H1 (cell line): ENCODE data around the gene LTC4S.

Source experiments
- POLR2A ChIP-seq, 2 experiments: IDR thresholded peaks; 1 replicate in 1 of 2; 2 replicates in 1 of 2; pipeline ENCODE4 v1.6.1; 2011; ENCODE audit warnings: low read depth in 2 of 2, low read length in 2 of 2, mild to moderate bottlenecking in 2 of 2; ENCODE audit errors: control extremely low read depth in 1 of 2
- RBBP5 ChIP-seq: IDR thresholded peaks from 2 replicates; pipeline ENCODE4 v1.7.1; 2012; ENCODE audit warnings: low read depth, mild to moderate bottlenecking, inconsistent platforms, low read length, moderate library complexity, borderline replicate concordance
- SP1 ChIP-seq: IDR thresholded peaks from 2 replicates; pipeline ENCODE4 v1.6.1; 2011; ENCODE audit warnings: low read depth, low read length
- TF ChIP-seq, protein P1 (sequence below): IDR thresholded peaks from 2 replicates; pipeline ENCODE4 v1.6.1; 2012; ENCODE audit warnings: inconsistent platforms
- TF ChIP-seq, protein P2 (sequence below): IDR thresholded peaks from 2 replicates; pipeline ENCODE4 v1.6.1; 2011; ENCODE audit warnings: low read length, improper control_type of control experiment
- TF ChIP-seq, protein P3 (sequence below), 3 experiments: IDR thresholded peaks; 1 replicate in 2 of 3; 2 replicates in 1 of 3; pipeline versions ENCODE4 v1.5.1 to v1.6.1; 2011; ENCODE audit warnings: low read length in 3 of 3, mild to moderate bottlenecking in 3 of 3, inconsistent platforms in 2 of 3, low read depth in 1 of 3, moderate library complexity in 1 of 3; ENCODE audit not compliant: insufficient read depth in 1 of 3; ENCODE audit errors: control extremely low read depth in 1 of 3
- TF ChIP-seq, protein P4 (sequence below): IDR thresholded peaks from 2 replicates; pipeline ENCODE4 v1.6.1; 2012; ENCODE audit warnings: low read length, inconsistent platforms

DNA sequence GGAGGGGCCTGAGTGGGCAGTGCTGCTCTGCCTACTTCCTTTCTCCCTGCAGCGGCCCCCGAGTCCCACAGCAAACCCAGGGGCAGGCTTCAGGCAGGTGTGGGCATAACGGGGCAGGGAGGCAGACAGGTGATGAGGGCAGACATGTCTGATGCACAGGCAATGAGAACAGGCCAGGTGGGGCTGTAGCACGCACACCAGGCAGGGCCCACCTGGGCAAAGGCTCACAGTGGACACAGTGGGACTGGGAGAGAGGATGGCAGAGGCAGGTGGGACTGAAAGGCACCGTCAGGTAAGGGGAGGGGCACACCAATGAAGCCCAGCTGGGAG lies 5.8 kb downstream of the LTC4S start:
- TF ChIP-seq, protein P1, sequence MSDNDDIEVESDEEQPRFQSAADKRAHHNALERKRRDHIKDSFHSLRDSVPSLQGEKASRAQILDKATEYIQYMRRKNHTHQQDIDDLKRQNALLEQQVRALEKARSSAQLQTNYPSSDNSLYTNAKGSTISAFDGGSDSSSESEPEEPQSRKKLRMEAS: no peak
- TF ChIP-seq, protein P2, sequence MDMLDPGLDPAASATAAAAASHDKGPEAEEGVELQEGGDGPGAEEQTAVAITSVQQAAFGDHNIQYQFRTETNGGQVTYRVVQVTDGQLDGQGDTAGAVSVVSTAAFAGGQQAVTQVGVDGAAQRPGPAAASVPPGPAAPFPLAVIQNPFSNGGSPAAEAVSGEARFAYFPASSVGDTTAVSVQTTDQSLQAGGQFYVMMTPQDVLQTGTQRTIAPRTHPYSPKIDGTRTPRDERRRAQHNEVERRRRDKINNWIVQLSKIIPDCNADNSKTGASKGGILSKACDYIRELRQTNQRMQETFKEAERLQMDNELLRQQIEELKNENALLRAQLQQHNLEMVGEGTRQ: no peak
- TF ChIP-seq, protein P3, sequence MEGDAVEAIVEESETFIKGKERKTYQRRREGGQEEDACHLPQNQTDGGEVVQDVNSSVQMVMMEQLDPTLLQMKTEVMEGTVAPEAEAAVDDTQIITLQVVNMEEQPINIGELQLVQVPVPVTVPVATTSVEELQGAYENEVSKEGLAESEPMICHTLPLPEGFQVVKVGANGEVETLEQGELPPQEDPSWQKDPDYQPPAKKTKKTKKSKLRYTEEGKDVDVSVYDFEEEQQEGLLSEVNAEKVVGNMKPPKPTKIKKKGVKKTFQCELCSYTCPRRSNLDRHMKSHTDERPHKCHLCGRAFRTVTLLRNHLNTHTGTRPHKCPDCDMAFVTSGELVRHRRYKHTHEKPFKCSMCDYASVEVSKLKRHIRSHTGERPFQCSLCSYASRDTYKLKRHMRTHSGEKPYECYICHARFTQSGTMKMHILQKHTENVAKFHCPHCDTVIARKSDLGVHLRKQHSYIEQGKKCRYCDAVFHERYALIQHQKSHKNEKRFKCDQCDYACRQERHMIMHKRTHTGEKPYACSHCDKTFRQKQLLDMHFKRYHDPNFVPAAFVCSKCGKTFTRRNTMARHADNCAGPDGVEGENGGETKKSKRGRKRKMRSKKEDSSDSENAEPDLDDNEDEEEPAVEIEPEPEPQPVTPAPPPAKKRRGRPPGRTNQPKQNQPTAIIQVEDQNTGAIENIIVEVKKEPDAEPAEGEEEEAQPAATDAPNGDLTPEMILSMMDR (IDR thresholded peaks at IDR 0.05; ENCODE audit: control extremely low read depth in 1 of 3, insufficient read depth in 1 of 3, low read depth in 1 of 3, low read length in 3 of 3): no peak
- TF ChIP-seq, protein P4, sequence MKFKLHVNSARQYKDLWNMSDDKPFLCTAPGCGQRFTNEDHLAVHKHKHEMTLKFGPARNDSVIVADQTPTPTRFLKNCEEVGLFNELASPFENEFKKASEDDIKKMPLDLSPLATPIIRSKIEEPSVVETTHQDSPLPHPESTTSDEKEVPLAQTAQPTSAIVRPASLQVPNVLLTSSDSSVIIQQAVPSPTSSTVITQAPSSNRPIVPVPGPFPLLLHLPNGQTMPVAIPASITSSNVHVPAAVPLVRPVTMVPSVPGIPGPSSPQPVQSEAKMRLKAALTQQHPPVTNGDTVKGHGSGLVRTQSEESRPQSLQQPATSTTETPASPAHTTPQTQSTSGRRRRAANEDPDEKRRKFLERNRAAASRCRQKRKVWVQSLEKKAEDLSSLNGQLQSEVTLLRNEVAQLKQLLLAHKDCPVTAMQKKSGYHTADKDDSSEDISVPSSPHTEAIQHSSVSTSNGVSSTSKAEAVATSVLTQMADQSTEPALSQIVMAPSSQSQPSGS: no peak
- TF ChIP-seq POLR2A (IDR thresholded peaks at IDR 0.05; ENCODE audit: control extremely low read depth in 1 of 2, low read depth in 2 of 2, low read length in 2 of 2) (no peak), SP1 (no peak), RBBP5 (no peak)
